Neural progenitor cell (in vitro differentiated cells): ENCODE results near the gene CD200R1L.

Experiments used
- EZH2 ChIP-seq: fragments of 200-600 bp; sonication (generic); IDR thresholded peaks from 2 replicates; pipeline ENCODE4 v1.6.1; 2017; ENCODE audit warnings: antibody characterized with exemption, mild to moderate bottlenecking, moderate library complexity
- EZH2phosphoT487 ChIP-seq: fragments of 200-600 bp; sonication (generic); IDR thresholded peaks from 2 replicates; pipeline ENCODE4 v1.6.1; 2017; ENCODE audit warnings: antibody characterized with exemption
- TF ChIP-seq, protein P1 (sequence below): fragments of 200-600 bp; sonication (generic); IDR thresholded peaks from 2 replicates; pipeline ENCODE4 v1.5.1; 2017; ENCODE audit warnings: antibody characterized with exemption, mild to moderate bottlenecking

DNA sequence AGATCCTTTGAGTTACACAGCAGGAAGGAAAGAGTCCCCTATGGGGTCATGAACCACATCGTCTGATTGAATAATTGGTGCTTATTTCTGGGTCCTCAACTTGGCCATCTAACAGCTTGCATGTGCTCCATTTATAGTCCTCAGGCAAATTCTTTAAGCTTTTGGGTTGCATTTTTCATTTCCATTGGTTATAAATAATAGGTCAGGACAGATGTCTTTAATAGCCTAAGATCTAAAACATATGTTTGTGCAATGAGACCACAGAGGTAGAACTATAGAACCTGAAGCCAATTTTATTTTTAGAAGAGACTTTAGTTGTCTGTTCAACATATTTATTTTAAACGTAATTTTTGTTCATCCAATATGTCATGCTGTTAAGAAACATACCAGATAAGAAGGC is 43.2 kb downstream of the CD200R1L start:
- TF ChIP-seq, protein P1, sequence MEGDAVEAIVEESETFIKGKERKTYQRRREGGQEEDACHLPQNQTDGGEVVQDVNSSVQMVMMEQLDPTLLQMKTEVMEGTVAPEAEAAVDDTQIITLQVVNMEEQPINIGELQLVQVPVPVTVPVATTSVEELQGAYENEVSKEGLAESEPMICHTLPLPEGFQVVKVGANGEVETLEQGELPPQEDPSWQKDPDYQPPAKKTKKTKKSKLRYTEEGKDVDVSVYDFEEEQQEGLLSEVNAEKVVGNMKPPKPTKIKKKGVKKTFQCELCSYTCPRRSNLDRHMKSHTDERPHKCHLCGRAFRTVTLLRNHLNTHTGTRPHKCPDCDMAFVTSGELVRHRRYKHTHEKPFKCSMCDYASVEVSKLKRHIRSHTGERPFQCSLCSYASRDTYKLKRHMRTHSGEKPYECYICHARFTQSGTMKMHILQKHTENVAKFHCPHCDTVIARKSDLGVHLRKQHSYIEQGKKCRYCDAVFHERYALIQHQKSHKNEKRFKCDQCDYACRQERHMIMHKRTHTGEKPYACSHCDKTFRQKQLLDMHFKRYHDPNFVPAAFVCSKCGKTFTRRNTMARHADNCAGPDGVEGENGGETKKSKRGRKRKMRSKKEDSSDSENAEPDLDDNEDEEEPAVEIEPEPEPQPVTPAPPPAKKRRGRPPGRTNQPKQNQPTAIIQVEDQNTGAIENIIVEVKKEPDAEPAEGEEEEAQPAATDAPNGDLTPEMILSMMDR, result no peak
- TF ChIP-seq EZH2 (no peak), EZH2phosphoT487 (no peak)
